Lower leg skin (tissue), 3 donors: ENCODE data around the gene UACA.

Source experiments
- CTCF ChIP-seq, 3 donors: fragments of 450-650 bp; IDR thresholded peaks; one replicate each; pipeline ENCODE4 v1.5.1; 2016; ENCODE audit warnings: antibody characterized with exemption in 3 of 3, mild to moderate bottlenecking in 3 of 3, moderate library complexity in 2 of 3
- POLR2A ChIP-seq, 2 donors: fragments of 450-650 bp; IDR thresholded peaks; one replicate each; pipeline ENCODE4 v1.6.1; 2016 to 2017; ENCODE audit warnings: antibody characterized with exemption in 2 of 2, mild to moderate bottlenecking in 1 of 2, moderate library complexity in 1 of 2

- TF ChIP-seq CTCF (IDR thresholded peaks at IDR 0.05): no peak
- no peak for TF ChIP-seq POLR2A (IDR thresholded peaks at IDR 0.05)
These were observed 152.8 kb downstream of the UACA start for GRCh38 chr15:70610541-70610940.
